HG03439 (cell line): ENCODE measurements around the gene PPAN.

Experiments used
- ATAC-seq: cut with Tn5 transposase; IDR thresholded peaks from one replicate; pipeline ENCODE4 v1.9.1; 2021; ENCODE audit warnings: mild to moderate bottlenecking, moderate library complexity; ENCODE audit not compliant: unreplicated experiment

PPAN gene

DNA sequence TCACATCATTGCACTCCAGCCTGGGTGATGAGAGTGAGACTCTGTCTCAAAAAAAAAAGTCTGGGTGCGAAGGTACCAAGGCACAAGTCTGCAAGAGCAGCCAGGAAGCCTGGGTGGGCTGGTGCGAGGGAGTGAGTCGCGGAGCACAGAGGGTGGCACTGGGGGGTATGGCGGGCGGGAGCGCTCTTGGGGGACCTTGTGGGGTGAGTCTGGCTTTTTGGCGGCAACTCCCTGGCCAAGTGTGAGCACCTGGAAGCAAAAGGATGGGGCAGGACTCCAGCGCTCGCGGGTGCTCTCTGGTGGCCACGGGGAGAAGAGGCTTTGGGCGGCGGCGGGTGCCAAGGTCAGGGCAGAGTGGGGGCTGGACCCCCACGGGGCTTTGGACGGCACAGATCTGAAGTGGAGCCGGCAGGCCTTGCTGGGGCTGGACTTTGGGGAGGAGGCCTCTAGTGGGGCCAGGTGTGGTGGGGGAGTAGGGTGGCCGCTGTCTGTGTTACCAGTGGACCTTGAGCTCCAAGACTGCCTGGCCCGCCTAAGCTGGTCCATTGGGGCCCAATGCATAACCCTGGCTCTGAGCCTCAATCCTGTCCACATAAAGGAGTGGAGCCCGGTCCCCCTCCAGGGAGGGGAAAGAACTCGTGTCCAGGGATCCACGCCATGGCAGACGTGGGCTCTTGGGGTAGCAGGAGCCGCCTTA, 6.9 kb downstream of the PPAN start:
- no peak for ATAC-seq

DNA sequence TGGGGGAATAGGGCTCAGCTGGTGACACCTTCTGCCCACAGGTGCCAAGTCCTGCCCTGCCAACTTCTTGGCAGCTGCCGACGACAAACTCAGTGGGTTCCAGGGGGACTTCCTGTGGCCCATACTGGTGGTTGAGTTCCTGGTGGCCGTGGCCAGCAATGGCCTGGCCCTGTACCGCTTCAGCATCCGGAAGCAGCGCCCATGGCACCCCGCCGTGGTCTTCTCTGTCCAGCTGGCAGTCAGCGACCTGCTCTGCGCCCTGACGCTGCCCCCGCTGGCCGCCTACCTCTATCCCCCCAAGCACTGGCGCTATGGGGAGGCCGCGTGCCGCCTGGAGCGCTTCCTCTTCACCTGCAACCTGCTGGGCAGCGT, 7.4 kb downstream of the PPAN start:
- no peak for ATAC-seq

DNA sequence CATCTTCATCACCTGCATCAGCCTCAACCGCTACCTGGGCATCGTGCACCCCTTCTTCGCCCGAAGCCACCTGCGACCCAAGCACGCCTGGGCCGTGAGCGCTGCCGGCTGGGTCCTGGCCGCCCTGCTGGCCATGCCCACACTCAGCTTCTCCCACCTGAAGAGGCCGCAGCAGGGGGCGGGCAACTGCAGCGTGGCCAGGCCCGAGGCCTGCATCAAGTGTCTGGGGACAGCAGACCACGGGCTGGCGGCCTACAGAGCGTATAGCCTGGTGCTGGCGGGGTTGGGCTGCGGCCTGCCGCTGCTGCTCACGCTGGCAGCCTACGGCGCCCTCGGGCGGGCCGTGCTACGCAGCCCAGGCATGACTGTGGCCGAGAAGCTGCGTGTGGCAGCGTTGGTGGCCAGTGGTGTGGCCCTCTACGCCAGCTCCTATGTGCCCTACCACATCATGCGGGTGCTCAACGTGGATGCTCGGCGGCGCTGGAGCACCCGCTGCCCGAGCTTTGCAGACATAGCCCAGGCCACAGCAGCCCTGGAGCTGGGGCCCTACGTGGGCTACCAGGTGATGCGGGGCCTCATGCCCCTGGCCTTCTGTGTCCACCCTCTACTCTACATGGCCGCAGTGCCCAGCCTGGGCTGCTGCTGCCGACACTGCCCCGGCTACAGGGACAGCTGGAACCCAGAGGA, 7.9 kb downstream of the PPAN start:
- no peak for ATAC-seq

DNA sequence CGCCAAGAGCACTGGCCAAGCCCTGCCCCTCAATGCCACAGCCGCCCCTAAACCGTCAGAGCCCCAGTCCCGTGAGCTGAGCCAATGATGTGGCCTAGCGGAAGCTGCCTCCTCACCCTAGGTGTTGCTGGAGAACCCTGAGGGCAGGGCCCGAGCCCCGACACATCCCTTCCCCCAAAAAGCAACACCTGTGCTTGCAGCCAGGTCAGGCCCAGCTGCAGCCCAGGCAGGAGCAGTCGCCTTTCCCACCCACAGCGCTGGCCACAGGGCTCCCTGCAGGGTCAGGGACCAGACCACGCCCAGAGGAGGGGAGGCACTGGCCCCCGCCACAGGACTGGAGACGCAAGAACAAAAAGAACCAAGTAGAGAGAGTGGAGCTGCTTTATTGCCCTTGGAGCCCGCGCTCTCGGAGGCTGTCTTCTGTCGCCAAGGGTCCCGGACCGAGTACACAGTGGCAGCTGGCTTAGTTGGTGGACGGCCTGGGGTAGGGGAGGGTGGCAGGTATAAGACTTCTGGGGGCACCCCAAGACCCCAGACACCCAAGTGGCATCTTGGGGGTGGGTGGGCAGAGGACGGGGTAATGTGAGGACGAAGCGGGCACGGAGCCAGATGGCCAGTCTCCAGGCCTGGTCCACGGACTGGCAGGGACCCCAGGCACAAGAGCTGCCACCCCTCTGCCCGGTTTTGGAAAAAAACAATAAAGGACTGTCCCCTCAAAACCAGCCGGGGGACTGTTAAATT, 8.7 kb downstream of the PPAN start:
- no peak for ATAC-seq

DNA sequence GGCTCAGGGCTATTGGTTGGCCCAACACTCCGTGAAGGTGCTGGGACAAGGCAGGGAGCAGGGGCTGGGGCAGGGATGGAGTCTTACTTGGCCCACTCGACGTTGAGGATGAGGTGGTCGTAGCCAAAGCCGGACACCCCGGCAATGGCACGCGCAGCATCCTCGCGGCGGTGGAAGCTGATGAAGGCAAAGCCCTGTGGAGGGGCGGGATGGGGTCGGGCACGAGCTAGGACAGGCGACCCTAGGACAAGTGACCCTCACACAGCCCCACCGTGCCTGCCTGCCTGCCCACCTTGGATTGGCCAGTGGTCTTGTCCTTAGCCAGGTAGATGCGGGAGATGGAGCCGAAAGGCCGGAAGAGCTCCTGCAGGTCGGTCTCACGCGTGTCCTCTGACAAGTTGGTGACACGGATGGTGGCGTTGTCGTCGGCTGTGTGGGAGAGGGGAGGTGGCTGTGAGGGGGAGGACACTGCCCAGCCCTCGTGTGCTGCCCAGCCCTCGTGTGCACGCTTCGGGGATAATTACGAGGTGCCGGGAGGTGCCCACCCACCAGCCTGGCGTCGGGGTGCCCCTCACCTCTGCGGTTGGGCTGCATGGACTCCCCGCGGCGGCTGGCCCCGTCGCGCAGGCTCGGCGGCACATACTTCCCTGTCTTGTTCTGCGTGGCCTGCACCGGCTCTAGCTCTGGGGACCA, 9.4 kb downstream of the PPAN start:
- no peak for ATAC-seq

DNA sequence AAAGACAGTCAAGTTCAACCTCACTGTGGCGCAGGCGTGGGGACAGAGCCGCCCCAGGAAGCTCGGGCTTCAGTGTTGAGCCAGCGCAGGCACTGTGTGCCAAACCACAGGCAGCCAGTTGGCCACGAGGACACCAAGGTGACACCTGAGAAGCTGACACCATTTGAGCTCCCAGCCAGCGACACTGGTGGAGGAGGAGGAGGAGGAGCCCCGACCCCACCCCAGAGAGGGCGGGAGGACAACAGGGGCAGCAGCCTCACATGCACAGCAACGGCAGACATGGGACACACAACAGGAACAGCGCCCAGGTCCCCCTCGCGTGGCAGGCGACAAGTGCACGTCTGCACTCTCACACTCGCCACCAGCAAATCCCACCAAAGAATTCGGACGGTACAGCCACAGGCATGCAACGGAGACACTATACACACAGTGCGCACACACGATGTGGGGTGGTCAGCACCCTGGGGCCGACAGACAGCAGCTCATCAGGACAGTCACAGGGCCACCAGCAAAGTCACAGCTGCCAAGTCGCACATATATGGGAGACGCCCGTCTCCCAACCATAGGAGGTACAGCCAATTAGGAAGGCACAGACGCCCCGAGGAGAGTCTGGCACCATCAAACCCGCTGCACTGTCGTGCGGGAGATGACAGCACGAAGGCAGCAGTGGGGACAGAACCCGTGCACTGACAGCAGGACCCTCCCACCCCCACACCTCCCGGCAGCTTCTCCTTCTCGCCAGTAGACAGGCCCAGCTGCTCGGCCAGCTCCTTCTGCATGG, 10.1 kb downstream of the PPAN start:
- no peak for ATAC-seq

DNA sequence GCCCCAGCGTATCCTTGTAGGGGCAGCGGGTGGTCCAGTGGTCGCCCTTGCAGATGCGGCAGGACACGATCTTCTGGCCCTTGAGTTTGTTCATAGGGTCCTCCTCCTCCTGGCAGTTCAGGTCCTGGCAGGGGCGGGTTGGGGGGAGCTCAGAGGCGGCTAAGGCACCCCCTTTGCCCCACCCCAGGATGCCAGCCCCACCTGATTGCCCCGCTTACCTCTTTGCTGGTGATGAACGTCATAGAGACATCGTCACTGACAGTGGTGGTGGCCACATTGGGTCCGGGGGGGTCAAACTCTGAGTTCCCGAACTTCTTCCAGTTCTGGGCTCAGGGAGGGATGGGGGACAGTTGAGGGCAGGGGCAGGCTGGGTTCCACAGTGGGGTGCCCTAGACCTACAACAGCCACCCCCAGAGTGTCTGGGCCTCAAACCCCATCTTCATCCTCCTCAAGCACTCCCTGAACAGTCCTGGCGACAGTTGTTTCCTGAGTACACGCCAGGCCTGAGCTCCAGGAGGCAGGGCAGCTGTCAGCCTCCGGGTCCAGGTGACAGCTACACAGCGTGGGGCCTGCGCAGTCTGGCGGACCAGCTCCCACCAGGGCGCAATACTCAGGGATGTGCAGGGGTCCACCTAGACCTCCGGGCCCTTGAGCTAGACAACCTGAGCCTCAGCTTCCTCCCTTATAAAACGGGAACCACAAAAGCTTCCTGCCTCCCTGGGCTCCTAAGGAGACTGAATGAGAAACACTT, 10.9 kb downstream of the PPAN start:
- ATAC-seq = no peak

DNA sequence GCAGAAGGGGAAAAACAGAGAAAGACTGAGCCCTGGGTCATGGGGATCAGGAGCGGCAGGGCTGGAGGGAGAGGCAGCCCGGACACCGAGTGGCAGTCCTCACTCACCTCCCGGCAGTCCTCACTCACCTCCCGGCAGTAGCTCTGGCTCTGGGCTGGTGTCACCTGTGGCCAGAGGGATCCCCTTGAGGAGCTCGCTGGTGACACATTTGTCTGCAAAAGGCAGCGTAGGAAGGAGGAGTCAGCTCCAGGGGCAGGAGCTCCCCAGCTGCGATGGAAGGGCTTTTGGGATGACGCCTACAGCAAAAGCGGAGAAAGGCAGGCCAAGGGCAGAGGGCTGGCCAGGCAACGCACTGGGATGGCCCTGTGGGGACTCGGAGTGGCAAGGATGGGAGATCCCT, 12.8 kb downstream of the PPAN start:
- ATAC-seq = no peak

DNA sequence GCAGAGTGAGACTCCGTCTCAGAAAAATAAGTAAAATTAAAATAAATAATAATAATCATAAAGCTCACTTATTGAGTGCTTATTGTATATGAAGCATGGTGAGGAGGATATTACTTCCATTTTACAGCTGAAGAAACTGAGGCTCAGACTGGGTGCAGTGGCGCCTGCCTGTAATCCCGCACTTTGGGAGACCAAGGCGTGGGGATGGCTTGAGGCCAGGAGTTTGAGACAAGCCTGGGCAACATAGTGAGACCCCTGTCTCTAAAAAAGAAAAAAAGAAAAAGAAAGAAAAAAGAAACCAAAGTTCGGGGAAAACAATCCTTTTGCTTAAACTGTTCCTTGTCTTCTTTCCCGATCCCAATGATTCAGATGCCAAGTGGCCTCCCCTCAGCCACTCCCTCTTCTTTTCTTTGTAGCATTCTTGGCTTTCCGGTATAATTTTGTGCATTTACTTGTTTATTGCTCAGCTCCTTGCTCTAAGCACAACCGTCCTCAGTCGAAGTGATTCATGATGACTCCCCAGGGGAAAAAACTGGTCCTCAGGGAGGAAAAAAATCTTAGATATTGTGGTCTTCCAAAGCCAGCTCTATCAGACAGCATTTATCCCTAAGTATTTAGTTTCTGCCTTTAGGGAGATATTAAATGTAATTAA, 14.5 kb downstream of the PPAN start:
- no peak for ATAC-seq

DNA sequence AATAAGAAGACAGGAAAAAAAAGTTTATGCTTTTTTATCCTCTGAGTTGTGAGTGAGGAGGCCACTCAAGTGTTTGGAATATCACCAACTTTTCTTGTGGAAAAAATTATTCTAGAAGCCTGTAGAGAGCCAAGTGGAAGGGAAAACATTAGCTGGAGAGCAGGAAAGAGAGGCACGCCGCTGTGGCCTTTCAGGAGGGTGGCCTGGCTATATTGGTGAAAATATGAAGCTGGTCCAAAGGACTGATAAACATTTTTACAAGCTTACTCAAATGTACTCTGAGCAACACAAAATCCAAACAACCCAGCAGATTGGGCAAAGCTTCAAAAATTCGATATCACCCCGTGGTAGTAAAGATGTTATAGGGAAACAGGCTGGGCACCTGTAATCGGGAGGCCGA, 15.9 kb downstream of the PPAN start:
- ATAC-seq = no peak

DNA sequence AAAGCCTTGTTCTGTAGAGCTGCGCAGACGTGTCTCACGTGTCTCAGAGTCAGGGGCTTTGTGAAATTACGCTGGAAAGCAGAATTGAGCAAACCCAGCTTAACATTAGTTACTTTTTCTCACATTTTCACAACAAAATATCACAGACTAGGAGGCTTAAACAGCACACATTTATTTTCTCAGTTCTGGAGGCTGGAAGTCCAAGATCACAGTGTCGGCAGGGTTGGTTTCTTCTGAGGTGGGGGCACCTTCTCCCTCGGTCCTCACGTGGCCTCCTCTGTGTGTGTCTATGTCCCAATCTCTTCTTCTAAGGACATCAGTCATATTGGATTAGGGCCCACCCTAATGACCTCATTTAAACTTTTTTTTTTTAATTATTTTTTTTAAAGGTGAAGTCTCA, 18.3 kb downstream of the PPAN start:
- ATAC-seq = no peak

DNA sequence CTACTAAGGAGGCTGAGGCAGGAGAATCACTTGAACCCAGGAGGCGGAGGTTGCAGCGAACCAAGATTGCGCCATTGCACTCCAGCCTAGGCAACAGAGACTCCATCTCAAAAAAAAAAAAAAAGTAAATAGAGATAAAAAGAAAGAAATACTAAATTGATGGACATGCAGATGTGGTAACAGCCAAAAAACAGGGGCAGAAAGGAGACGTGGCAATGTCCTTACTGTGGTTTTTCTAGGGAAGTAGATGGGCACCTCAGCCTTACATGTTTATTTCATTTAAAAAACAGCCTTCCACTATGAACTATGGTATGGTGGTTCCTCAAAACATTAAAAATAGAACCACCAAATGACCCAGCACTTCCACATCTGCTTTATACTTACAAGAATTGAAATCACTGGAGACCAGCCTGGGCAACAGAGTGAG, 20.1 kb downstream of the PPAN start:
- ATAC-seq = no peak

DNA sequence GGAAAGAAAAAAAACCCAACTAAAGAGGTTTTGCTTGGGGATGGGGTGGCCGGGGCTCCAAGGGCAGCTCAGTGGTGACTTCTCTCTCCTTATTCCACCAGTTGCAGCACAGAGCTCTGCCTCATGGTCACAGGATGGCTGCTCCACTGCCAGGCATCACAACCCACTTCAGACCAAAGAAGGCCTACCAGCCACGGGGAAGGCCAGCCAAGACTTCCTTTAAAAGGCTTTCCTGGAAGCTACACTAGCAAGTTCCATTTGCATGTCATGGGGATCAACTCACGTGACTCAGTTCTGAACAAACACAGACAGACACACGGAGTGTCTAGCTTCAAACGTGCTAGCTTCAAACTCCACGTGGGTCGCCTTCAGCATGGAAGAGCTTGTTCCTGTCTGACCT, 26.7 kb downstream of the PPAN start:
- ATAC-seq = no peak

DNA sequence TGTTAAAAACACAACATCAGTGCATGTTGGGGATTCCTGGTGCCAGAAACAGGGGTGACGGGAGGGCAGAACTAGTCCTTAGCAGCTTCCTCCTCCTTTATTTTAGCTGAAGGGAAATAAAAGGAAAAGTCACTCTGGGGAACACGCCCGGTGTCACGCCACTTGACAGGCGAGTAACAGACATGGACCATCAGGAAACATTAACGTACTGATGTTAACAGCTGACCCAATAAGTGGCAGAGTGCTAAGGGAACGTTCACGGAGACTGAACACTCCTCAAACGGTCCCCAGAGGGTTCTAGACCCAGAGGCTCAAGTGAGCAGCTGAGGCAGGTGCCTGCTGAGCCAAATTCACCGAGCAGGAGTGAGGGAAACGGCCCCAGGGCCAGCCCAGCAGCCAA, 27.4 kb downstream of the PPAN start:
- ATAC-seq = no peak

DNA sequence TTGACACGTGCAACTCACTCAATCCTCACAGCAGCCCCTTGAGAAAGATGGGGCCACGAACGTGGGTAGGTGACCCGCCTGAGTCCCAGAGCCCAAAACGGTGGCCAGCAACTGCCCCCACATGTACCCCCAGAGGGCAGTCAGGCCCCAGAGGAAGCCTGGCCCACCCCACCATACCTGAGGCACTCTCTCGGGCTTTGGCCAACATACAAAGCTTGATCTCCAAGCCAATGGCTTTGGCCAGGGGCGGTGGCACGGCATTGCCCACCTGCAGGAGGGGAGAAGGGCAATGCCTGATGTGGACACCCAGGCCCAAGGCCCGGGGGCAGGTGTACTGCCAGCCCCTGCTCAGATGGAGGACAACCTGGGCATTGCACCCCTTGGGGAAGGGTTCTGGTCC, 27.9 kb downstream of the PPAN start:
- no peak for ATAC-seq

DNA sequence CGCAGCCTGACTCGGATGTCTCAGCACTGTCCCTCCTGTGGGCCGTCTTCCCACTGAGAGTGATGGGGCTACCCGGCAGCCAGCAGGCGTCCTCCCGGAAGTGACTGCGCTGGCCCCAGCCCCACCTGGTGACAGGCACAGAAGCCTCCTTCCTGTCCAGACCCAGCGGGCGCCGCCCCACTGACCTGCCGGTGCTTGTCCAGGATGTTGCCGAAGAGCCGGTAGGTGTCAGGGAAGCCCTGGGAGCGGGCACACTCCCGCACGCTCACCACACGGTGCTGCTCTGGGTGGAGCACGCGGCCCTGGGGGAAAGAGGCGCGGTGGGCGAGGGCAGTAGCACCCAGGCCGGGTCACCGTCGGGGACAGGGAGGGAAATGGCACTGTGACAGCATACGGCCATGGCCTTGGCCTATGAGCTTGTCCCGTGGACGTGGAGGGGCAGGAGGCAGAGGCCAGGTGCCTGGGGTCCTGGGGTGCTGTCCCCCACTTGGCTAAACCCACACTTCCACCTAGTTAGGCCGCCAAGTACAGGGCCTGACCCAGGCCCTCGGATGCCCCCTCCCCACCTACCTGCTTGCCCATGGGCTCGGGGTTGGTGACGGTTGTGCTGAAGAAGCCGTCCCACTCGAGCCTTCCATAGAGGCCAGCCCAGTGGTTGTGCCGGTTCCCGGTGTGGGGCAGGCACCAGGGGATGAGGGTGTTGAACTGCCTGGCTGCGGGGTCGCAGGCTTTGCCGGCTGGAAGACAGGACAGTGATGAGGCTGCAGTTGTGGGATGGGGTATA, 29.6 kb downstream of the PPAN start:
- no peak for ATAC-seq

DNA sequence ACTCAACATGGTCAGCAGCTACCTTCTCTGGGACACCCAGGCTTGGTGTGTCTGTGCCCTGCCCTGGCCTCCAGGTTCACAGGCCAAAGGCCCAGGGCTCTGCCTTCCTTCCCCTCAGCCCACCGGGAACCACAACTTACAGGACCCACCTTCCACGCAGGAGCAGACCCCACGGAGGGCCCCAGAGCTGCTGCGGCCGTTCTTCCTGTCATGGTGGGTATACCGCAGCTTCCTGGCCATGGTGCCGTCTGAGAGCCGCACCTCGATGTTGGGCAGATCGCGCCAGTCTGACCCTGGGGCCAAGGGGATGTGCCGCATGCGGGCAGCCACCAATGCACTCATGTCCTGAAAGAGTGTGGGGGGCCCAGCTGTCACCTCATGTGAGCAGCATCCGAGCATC, 30.8 kb downstream of the PPAN start:
- ATAC-seq = no peak

DNA sequence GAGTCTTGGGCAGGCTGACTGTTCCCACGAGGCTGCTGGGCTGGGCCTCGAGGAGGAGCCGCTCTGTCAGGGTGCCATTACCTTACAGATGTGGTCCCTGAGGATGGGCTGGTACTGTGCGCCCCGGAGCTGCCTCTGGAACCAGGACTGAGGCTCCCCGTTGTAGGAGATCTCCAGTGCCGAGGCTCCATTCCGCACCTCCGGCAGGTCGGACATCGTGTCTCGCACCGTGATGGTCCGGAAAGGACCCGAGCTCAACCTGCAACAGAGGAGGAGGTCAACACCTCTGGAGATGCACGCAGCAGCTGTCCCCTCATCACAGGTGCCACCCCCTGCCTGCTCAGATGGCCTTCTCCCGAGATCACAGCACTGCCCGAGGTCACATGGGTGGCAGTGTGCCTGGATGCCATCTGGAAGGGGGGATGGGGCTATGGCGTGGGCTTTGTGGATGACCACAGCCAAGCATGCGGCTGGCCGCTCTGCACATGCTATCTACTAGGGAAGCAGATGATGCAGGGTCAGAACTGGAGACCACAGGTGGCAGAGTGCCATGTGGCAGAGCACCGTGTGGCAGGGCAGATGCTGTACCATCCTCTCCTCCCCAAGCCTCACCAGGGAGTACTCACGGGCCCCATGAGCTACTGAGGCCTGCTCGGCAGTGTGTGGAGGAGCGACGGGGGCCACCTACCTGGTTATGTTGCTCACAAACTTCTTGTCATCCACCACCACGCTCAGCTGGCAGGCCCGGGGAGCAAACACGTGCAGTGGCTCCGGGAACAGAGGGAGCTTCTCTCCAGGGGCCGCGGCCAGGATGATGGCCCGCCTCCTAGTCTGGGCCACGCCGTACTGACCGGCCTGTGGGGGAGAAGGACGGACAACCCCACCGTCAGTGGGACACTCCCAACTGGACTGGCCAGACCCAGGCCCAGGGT, 31.9 kb downstream of the PPAN start:
- no peak for ATAC-seq
